ENCODE measurements around the gene RAB40C. TPM values are rescaled to one million over a fixed set of nuclear protein-coding genes. Genes with fewer than 3 reads are reported as not detected.

Gene RAB40C
- total RNA-seq, 1 donor from 2014 or later, result 5.7 TPM

GRCh38 chr16:652454-653305 is 62.8 kb downstream of the RAB40C start:
- Histone ChIP-seq H3K9me3 (ENCODE audit: control insufficient read depth in 3 of 3, low read length in 3 of 3) (no peaks in the 10 kb centered on the region), H3K36me3 (ENCODE audit: control insufficient read depth in 3 of 3, insufficient read depth in 3 of 3, low read length in 3 of 3) (peaks cover 0 to 3% (median 0%) of the 10 kb centered on the region in 3 donors), H3K4me3 (ENCODE audit: low read length in 3 of 3) (no peak overlapping the region), H3K9ac (ENCODE audit: low read depth in 1 of 3, low read length in 3 of 3) (no peak overlapping the region), H3K4me1 (ENCODE audit: control insufficient read depth in 3 of 3, insufficient read depth in 3 of 3, low read length in 3 of 3) (peaks cover 15 to 20% (median 19%) of the 10 kb centered on the region in 3 donors), H3K27me3 (ENCODE audit: control insufficient read depth in 3 of 3, insufficient read depth in 3 of 3, low read length in 3 of 3) (no peaks in the 10 kb centered on the region), H3K27ac (ENCODE audit: low read depth, low read length) (no peak overlapping the region)

- Histone ChIP-seq H3K36me3 (ENCODE audit: control insufficient read depth in 3 of 3, insufficient read depth in 3 of 3, low read length in 3 of 3) (peaks cover 0 to 3% (median 3%) of the 10 kb centered on the region in 3 donors), H3K4me1 (ENCODE audit: control insufficient read depth in 3 of 3, insufficient read depth in 3 of 3, low read length in 3 of 3) (peaks cover 4 to 7% (median 7%) of the 10 kb centered on the region in 3 donors), H3K9ac (ENCODE audit: low read depth in 1 of 3, low read length in 3 of 3) (no peak overlapping the region), H3K27ac (ENCODE audit: low read depth, low read length) (no peak overlapping the region), H3K27me3 (ENCODE audit: control insufficient read depth in 3 of 3, insufficient read depth in 3 of 3, low read length in 3 of 3) (no peaks in the 10 kb centered on the region), H3K4me3 (ENCODE audit: low read length in 3 of 3) (no peak overlapping the region), H3K9me3 (ENCODE audit: control insufficient read depth in 3 of 3, low read length in 3 of 3) (no peaks in the 10 kb centered on the region)
Observed at GRCh38 chr16:654034-654433, 64.2 kb downstream of the RAB40C start.

GRCh38 chr16:657487-657886 is 67.6 kb downstream of the RAB40C start:
- no peak overlapping the region for H3K27ac ChIP-seq (ENCODE audit: low read depth, low read length)
- peaks cover 11 to 15% (median 11%) of the 10 kb centered on the region in 3 donors for H3K4me1 ChIP-seq (ENCODE audit: control insufficient read depth in 3 of 3, insufficient read depth in 3 of 3, low read length in 3 of 3)
- H3K9ac ChIP-seq (ENCODE audit: low read depth in 1 of 3, low read length in 3 of 3), result no peak overlapping the region
- H3K36me3 ChIP-seq (ENCODE audit: control insufficient read depth in 3 of 3, insufficient read depth in 3 of 3, low read length in 3 of 3), result peaks cover 0 to 3% (median 0%) of the 10 kb centered on the region in 3 donors
- H3K4me3 ChIP-seq (ENCODE audit: low read length in 3 of 3), result no peak overlapping the region
- no peaks in the 10 kb centered on the region for H3K27me3 ChIP-seq (ENCODE audit: control insufficient read depth in 3 of 3, insufficient read depth in 3 of 3, low read length in 3 of 3)
- H3K9me3 ChIP-seq (ENCODE audit: control insufficient read depth in 3 of 3, low read length in 3 of 3), result no peaks in the 10 kb centered on the region

- Histone ChIP-seq H3K27me3 (ENCODE audit: control insufficient read depth in 3 of 3, insufficient read depth in 3 of 3, low read length in 3 of 3) (no peaks in the 10 kb centered on the region), H3K4me1 (ENCODE audit: control insufficient read depth in 3 of 3, insufficient read depth in 3 of 3, low read length in 3 of 3) (peaks cover 11 to 15% (median 11%) of the 10 kb centered on the region in 3 donors)
Observed at GRCh38 chr16:658679-659571, 69.1 kb downstream of the RAB40C start.

GRCh38 chr16:659618-660017 is 69.8 kb downstream of the RAB40C start:
- H3K4me1 ChIP-seq (ENCODE audit: control insufficient read depth in 3 of 3, insufficient read depth in 3 of 3, low read length in 3 of 3), result peaks cover 11 to 15% (median 11%) of the 10 kb centered on the region in 3 donors
- H3K9ac ChIP-seq (ENCODE audit: low read depth in 1 of 3, low read length in 3 of 3), result no peak overlapping the region
- H3K27ac ChIP-seq (ENCODE audit: low read depth, low read length), result no peak overlapping the region
- H3K4me3 ChIP-seq (ENCODE audit: low read length in 3 of 3), result no peak overlapping the region
- H3K36me3 ChIP-seq (ENCODE audit: control insufficient read depth in 3 of 3, insufficient read depth in 3 of 3, low read length in 3 of 3), result peaks cover 0 to 3% (median 0%) of the 10 kb centered on the region in 3 donors
- no peaks in the 10 kb centered on the region for H3K27me3 ChIP-seq (ENCODE audit: control insufficient read depth in 3 of 3, insufficient read depth in 3 of 3, low read length in 3 of 3)
- no peaks in the 10 kb centered on the region for H3K9me3 ChIP-seq (ENCODE audit: control insufficient read depth in 3 of 3, low read length in 3 of 3)

More at GRCh38 chr16:658679-659571, 69.1 kb downstream of the RAB40C start:
- Histone ChIP-seq H3K9ac (ENCODE audit: low read depth in 1 of 3, low read length in 3 of 3) (no peak overlapping the region), H3K36me3 (ENCODE audit: control insufficient read depth in 3 of 3, insufficient read depth in 3 of 3, low read length in 3 of 3) (peaks cover 0 to 3% (median 0%) of the 10 kb centered on the region in 3 donors), H3K4me3 (ENCODE audit: low read length in 3 of 3) (no peak overlapping the region), H3K27ac (ENCODE audit: low read depth, low read length) (no peak overlapping the region), H3K9me3 (ENCODE audit: control insufficient read depth in 3 of 3, low read length in 3 of 3) (no peaks in the 10 kb centered on the region)

DNA sequence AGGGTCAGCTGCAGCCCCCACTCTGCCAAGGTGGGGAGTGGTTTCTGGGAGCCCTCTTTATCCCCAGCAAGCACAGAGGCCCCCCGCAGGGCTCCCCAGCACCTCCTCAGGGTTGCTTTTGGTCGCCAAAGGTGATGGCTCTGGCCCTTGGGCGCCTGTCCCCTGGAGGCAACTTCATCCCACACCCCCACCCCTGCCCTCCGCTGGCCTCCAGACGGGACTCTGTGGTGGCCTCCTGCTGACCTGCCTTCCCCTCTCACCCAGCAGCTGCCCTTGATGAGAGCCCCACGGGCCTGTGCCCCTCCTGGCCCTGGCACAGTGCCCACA is 70.2 kb downstream of the RAB40C start:
- Histone ChIP-seq H3K9me3 (ENCODE audit: control insufficient read depth in 3 of 3, low read length in 3 of 3) (no peaks in the 10 kb centered on the region), H3K27ac (ENCODE audit: low read depth, low read length) (no peak overlapping the region), H3K4me1 (ENCODE audit: control insufficient read depth in 3 of 3, insufficient read depth in 3 of 3, low read length in 3 of 3) (peaks cover 11 to 15% (median 11%) of the 10 kb centered on the region in 3 donors), H3K4me3 (ENCODE audit: low read length in 3 of 3) (no peak overlapping the region), H3K36me3 (ENCODE audit: control insufficient read depth in 3 of 3, insufficient read depth in 3 of 3, low read length in 3 of 3) (peaks cover 0 to 3% (median 0%) of the 10 kb centered on the region in 3 donors), H3K27me3 (ENCODE audit: control insufficient read depth in 3 of 3, insufficient read depth in 3 of 3, low read length in 3 of 3) (no peaks in the 10 kb centered on the region), H3K9ac (ENCODE audit: low read depth in 1 of 3, low read length in 3 of 3) (peak overlapping the region in 1 of 3 donors; percentile 45)

DNA sequence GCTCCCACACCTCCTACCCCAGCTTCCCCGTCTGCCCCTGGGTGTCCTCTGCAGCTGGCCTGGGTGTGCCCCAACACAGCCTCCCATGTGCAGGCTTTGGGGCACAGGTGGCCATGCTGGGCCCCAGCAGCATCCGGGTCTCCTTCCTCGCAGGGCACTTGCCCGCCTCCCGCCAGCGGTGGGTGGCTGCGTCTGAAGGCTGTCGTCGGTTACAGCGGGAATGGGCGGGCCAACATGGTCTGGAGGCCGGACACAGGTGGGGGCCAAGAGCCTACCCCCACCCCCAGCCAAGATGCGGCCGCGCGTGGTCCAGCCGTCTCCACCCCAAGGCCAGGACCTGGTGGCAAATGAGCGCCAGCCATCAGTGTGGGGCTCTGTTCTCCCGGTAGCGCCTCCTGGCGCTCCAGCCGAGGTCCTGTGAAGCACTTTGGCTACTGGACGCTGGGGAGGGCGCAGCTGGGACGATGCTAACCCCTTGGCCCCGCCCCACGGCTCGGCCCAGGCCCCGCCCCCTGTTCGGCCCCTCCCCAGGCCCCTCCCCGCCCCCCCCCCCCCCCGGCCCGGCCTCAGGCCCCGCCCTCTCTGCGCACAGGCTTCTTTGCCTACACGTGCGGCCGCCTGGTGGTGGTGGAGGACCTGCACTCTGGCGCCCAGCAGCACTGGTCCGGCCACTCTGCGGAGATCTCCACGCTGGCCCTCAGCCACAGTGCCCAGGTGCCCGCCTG is 70.8 kb downstream of the RAB40C start:
- H3K36me3 ChIP-seq (ENCODE audit: control insufficient read depth in 3 of 3, insufficient read depth in 3 of 3, low read length in 3 of 3), result peaks cover 0 to 3% (median 0%) of the 10 kb centered on the region in 3 donors
- H3K4me3 ChIP-seq (ENCODE audit: low read length in 3 of 3), result peak overlapping the region; percentile 48 to 61 (median 52)
- H3K4me1 ChIP-seq (ENCODE audit: control insufficient read depth in 3 of 3, insufficient read depth in 3 of 3, low read length in 3 of 3), result peaks cover 11 to 15% (median 11%) of the 10 kb centered on the region in 3 donors
- no peaks in the 10 kb centered on the region for H3K9me3 ChIP-seq (ENCODE audit: control insufficient read depth in 3 of 3, low read length in 3 of 3)
- no peaks in the 10 kb centered on the region for H3K27me3 ChIP-seq (ENCODE audit: control insufficient read depth in 3 of 3, insufficient read depth in 3 of 3, low read length in 3 of 3)
- no peak overlapping the region for H3K27ac ChIP-seq (ENCODE audit: low read depth, low read length)
- peak overlapping the region in 2 of 3 donors; percentile 57 to 64 for H3K9ac ChIP-seq (ENCODE audit: low read depth in 1 of 3, low read length in 3 of 3)

DNA sequence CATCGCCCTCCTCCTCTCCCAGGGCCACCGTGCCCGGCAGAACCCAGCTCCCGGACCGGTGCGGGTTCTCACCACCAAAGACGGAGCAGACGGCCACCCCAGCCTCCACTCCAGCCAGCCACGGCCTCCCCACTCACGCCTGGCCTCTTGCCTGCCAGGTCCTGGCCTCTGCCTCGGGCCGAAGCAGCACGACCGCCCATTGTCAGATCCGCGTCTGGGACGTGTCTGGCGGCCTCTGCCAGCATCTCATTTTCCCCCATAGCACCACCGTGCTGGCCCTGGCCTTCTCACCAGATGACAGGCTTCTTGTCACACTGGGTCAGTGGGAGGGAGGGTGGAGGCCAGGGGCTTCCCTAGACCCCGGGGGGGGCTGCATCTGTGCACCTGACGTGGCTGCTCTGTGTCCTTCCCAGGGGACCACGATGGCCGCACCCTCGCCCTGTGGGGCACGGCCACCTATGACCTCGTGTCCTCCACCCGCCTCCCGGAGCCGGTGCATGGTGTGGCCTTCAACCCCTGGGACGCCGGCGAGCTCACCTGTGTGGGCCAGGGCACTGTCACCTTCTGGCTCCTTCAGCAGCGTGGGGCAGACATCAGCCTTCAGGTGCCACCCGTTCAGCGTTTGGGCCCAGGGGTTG is 71.4 kb downstream of the RAB40C start:
- no peak overlapping the region for H3K27ac ChIP-seq (ENCODE audit: low read depth, low read length)
- no peaks in the 10 kb centered on the region for H3K27me3 ChIP-seq (ENCODE audit: control insufficient read depth in 3 of 3, insufficient read depth in 3 of 3, low read length in 3 of 3)
- H3K9me3 ChIP-seq (ENCODE audit: control insufficient read depth in 3 of 3, low read length in 3 of 3), result no peaks in the 10 kb centered on the region
- peaks cover 0 to 3% (median 0%) of the 10 kb centered on the region in 3 donors for H3K36me3 ChIP-seq (ENCODE audit: control insufficient read depth in 3 of 3, insufficient read depth in 3 of 3, low read length in 3 of 3)
- H3K4me3 ChIP-seq (ENCODE audit: low read length in 3 of 3), result peak overlapping the region; percentile 29 to 61 (median 48)
- H3K9ac ChIP-seq (ENCODE audit: low read depth in 1 of 3, low read length in 3 of 3), result peak overlapping the region in 2 of 3 donors; percentile 57 to 64
- H3K4me1 ChIP-seq (ENCODE audit: control insufficient read depth in 3 of 3, insufficient read depth in 3 of 3, low read length in 3 of 3), result peaks cover 11 to 15% (median 11%) of the 10 kb centered on the region in 3 donors

GRCh38 chr16:662095-662494 is 72.2 kb downstream of the RAB40C start:
- H3K4me3 ChIP-seq (ENCODE audit: low read length in 3 of 3), result no peak overlapping the region
- H3K36me3 ChIP-seq (ENCODE audit: control insufficient read depth in 3 of 3, insufficient read depth in 3 of 3, low read length in 3 of 3), result peaks cover 0 to 3% (median 0%) of the 10 kb centered on the region in 3 donors
- peaks cover 11 to 16% (median 12%) of the 10 kb centered on the region in 3 donors for H3K4me1 ChIP-seq (ENCODE audit: control insufficient read depth in 3 of 3, insufficient read depth in 3 of 3, low read length in 3 of 3)
- no peaks in the 10 kb centered on the region for H3K27me3 ChIP-seq (ENCODE audit: control insufficient read depth in 3 of 3, insufficient read depth in 3 of 3, low read length in 3 of 3)
- H3K9me3 ChIP-seq (ENCODE audit: control insufficient read depth in 3 of 3, low read length in 3 of 3), result no peaks in the 10 kb centered on the region
- no peak overlapping the region for H3K27ac ChIP-seq (ENCODE audit: low read depth, low read length)
- no peak overlapping the region for H3K9ac ChIP-seq (ENCODE audit: low read depth in 1 of 3, low read length in 3 of 3)
